GM19463 (cell line): Measurements from ENCODE around the gene TPPP.
"Not testable (repeated sequence)": the region's sequence is repeated elsewhere in the genome, so short reads cannot be mapped to it uniquely, and the experiment has no call there.

ENCODE experiments used
- ATAC-seq: cut with Tn5 transposase; IDR thresholded peaks from one replicate; pipeline ENCODE4 v1.9.1; 2021; ENCODE audit warnings: mild to moderate bottlenecking, moderate library complexity; ENCODE audit not compliant: unreplicated experiment

The TPPP gene

DNA sequence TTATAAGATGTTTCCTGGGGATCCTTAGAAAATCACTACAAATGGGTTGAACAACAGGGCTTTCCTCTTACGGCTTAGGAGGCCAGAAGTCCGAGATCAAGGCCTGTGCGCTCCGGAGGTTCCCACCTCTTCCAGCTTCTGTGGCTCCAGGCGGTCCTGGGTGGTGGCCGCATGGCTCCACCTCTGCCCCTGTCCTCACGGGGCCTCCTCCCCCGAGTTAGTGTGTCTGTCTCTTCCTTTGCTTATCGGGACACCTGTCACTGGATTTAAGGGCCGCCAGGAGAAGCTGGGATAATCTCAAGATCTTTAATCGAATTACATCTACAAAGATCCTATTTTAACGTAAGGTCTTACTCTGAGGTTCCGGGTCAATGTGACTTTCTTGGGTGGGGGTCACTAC, 2.3 kb upstream of the TPPP start:
- ATAC-seq: not testable (repeated sequence)

- ATAC-seq: not testable (repeated sequence)
Observed at GRCh38 chr5:694042-694431, 885 bp upstream of the TPPP start.

- peak; percentile 13 for ATAC-seq
Observed at GRCh38 chr5:692529-693041, 567 bp downstream of the TPPP start.

DNA sequence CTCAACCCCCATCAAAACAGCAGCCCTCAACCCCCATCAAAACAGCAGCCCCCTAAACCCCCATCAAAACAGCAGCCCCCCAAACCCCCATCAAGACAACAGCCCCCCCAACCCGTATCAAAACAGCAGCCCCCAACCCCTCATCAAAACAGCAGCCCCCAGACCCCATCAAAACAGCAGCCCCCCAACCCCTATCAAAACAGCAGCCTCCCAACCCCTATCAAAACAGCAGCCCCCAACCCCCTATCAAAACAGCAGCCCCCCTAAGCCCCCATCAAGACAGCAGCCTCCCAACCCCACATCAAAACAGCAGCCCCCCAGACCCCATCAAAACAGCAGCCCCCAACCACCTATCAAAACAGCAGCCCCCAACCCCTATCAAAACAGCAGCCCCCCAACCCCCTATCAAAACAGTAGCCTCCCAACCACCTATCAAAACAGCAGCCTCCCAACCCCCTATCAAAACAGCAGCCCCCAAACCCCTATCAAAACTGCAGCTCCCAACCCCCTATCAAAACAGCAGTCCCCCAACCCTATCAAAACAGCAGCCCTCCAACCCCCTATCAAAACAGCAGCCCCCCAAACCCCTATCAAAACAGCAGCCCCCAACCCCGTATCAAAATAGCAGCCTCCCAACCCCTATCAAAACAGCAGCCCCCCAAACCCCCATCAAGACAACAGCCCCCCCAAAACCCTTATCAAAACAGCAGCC, 1.2 kb downstream of the TPPP start:
- ATAC-seq: no peak

- ATAC-seq: not testable (repeated sequence)
Observed at GRCh38 chr5:691049-691448, 2.1 kb downstream of the TPPP start.

DNA sequence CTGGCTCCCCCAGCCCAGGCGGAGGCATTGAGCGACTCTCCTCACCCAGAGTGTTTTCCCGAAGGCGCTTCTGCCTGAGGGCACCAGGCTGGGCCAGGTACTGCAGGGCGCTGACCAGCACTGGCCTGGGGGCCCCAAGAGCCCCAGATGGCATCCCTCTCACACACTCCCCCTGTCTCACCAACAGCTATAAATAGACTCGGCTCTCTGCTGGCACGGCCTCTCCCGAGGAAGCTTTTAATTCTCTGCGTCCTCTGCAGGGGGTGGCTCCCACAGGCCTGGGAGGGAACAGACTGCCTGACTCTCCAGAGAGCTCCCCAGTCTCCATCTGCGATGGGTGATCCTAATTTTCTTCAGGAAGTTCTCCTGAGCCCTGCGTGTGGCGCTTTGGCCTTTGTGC, 2.9 kb downstream of the TPPP start:
- ATAC-seq: not testable (repeated sequence)

GRCh38 chr5:688348-689010, 4.7 kb downstream of the TPPP start:
- not testable (repeated sequence) for ATAC-seq

GRCh38 chr5:686936-687335, 6.2 kb downstream of the TPPP start:
- not testable (repeated sequence) for ATAC-seq

DNA sequence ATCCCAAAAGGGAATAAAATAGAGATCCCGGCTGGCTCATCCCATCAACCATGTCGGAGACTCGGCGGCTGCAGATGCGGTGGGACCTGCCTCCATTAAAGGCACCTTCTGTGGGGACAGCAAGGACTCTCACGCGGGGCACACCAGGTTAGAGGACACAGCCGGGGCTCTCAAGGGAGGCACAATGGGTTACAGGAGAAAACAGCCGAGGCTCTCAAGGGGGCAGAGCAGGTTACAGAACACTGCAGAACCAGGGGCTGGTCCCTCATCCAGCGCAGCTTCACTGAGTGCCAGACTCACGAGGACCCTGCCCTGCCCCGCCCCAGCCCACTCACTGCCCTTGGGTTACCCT, 7.0 kb downstream of the TPPP start:
- not testable (repeated sequence) for ATAC-seq

- no peak for ATAC-seq
Observed at GRCh38 chr5:685262-686171, 7.6 kb downstream of the TPPP start.

- ATAC-seq: no peak
Observed at GRCh38 chr5:684751-685216, 8.4 kb downstream of the TPPP start.

DNA sequence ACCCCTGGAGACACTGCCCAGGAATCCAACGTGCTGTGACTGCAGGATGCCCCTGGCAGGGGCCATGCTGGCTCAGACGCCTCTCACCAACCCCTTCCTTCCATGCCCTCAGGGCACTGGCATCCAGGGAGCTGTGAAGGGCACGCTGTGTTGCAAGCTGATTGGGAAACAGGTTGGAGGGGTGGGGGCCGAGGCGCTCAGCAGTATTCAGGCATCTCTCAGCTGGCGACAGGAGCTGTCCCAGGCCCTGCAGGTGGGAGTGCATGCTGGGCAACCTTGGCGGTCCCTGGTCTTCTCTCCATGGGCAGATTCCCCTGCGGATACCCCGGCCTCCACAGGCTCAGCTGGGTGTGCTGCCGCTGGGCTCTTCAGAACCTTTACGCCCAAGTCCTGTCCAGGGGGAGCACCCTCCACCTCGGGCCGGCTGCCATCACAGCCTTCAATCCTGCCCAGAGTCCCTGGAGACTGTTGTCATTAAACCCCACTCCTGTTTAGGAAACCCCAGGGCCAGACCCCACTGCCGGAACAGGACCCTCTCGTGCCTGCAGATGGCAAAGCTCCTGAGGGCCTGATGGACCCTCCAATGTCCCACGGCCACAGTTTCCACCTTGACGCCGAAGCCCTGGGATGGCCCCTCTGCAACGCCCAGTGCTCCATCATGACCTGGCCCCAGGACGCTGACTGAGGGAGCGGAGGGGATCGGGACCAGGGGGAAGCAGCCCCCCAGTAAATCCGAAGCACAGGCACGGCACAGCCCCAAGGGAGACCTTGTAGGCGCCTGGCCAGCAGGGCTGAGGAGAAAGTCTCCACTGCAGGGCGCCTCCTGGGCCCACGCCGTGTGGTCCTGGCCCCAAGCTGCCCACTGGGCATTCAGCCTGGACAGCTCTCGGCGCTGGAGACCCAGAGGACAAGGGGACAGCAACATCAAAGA, 9.3 kb downstream of the TPPP start:
- no peak for ATAC-seq

- not testable (repeated sequence) for ATAC-seq
Observed at GRCh38 chr5:682651-683358, 10.3 kb downstream of the TPPP start.

GRCh38 chr5:682216-682615, 10.9 kb downstream of the TPPP start:
- not testable (repeated sequence) for ATAC-seq

- ATAC-seq: not testable (repeated sequence)
Observed at GRCh38 chr5:681317-682191, 11.6 kb downstream of the TPPP start.

DNA sequence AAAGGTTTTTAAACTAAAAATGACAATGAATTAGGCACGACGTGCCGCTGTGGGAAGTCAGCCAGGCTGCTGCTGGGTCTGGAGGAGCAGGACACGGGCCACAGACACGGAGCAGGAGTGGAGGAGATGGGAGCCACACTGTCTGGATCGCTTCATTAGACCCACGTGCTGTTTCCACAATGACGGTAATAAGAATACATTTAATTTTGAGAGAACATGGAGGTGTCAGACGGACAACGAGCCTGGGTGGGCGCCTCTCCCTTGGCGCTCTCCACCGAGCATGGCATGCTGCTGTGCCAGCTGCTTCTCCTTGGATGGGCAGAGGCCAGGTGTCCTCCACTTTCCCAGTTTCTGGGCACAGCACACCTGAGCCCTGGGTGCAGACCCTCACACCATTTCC, 12.3 kb downstream of the TPPP start:
- ATAC-seq: not testable (repeated sequence)

- ATAC-seq: not testable (repeated sequence)
Observed at GRCh38 chr5:680118-680795, 12.9 kb downstream of the TPPP start.
